GM23338 (cell line): ENCODE results near the gene EMC10.

ENCODE experiments used
- CREB1 ChIP-seq: fragments of 250-450 bp; sonication (Bioruptor Pico); IDR thresholded peaks from 2 replicates; pipeline ENCODE4 v1.5.0; 2020; ENCODE audit warnings: low read depth, mild to moderate bottlenecking, moderate library complexity
- CTCF ChIP-seq, 2 experiments: fragments of 200-600 bp in 1 of 2; sonication (generic) in 1 of 2; conservative IDR thresholded peaks; 2 replicates each; pipeline versions ENCODE4 v1.5.1 to v1.6.1; 2016 to 2017; ENCODE audit warnings: antibody characterized with exemption in 2 of 2, low read depth in 2 of 2, mild to moderate bottlenecking in 2 of 2, moderate library complexity in 1 of 2
- EZH2 ChIP-seq: fragments of 200-600 bp; sonication (generic); IDR thresholded peaks from one replicate; pipeline ENCODE4 v1.8.0; 2017; ENCODE audit warnings: antibody characterized with exemption, mild to moderate bottlenecking, low read depth; ENCODE audit not compliant: unreplicated experiment
- EZH2phosphoT487 ChIP-seq: fragments of 200-600 bp; sonication (generic); IDR thresholded peaks from one replicate; pipeline ENCODE4 v1.8.1; 2018; ENCODE audit warnings: antibody characterized with exemption; ENCODE audit not compliant: unreplicated experiment
- NANOG ChIP-seq: IDR thresholded peaks from 2 replicates; pipeline ENCODE4 v1.6.1; 2016; ENCODE audit warnings: antibody characterized with exemption, borderline replicate concordance
- POLR2AphosphoS5 ChIP-seq: IDR thresholded peaks from 2 replicates; pipeline ENCODE4 v1.6.1; 2016; ENCODE audit warnings: antibody characterized with exemption, low read depth
- REST ChIP-seq: IDR thresholded peaks from one replicate; pipeline ENCODE4 v1.6.1; 2018; ENCODE audit warnings: antibody characterized with exemption; ENCODE audit not compliant: unreplicated experiment
- STAT1 ChIP-seq: IDR thresholded peaks from one replicate; pipeline ENCODE4 v1.6.1; 2016; ENCODE audit warnings: antibody characterized with exemption; ENCODE audit not compliant: unreplicated experiment
- ZNF114 ChIP-seq: fragments of 250-450 bp; sonication (Bioruptor Pico); IDR thresholded peaks from 2 replicates; pipeline ENCODE4 v1.5.0; 2020; ENCODE audit warnings: mild to moderate bottlenecking, moderate library complexity
- ZNF462 ChIP-seq: fragments of 250-450 bp; sonication (Bioruptor Pico); IDR thresholded peaks from 2 replicates; pipeline ENCODE4 v1.5.0; 2020; ENCODE audit warnings: mild to moderate bottlenecking, moderate library complexity

- TF ChIP-seq CTCF (conservative IDR thresholded peaks at IDR 0.05; ENCODE audit: low read depth in 2 of 2) = no peak
- TF ChIP-seq POLR2AphosphoS5 = no peak
- TF ChIP-seq REST = no peak
- no peak for TF ChIP-seq CREB1
- TF ChIP-seq EZH2phosphoT487 = no peak
- TF ChIP-seq EZH2 = no peak
- no peak for TF ChIP-seq STAT1
- TF ChIP-seq NANOG = no peak
- TF ChIP-seq ZNF462 (CRISPR knock-in tag) = no peak
- TF ChIP-seq ZNF114 (CRISPR knock-in tag) = no peak
Measured at GRCh38 chr19:50508843-50509190, 32.5 kb downstream of the EMC10 start.
